SK-N-SH treated with all-trans-retinoic acid at 6 μM for 48 hours (cell line): ENCODE results near the gene WDR59.
"Not testable (repeated sequence)": the region's sequence is repeated elsewhere in the genome, so short reads cannot be mapped to it uniquely, and the experiment has no call there.

Experiments used
- ATAC-seq: fragments of 200-7000 bp; cut with Tn5 transposase; 3 replicates; pipeline ENCODE4 v1.9.1; 2020; ENCODE audit warnings: mild to moderate bottlenecking, moderate library complexity
- BACH2 ChIP-seq: fragments of 250-450 bp; sonication (Bioruptor Pico); IDR thresholded peaks from 2 replicates; pipeline ENCODE4 v1.9.0; 2021; ENCODE audit warnings: mild to moderate bottlenecking, borderline replicate concordance
- CSDC2 ChIP-seq: fragments of 250-450 bp; sonication (Bioruptor Pico); IDR thresholded peaks from 2 replicates; pipeline ENCODE4 v1.5.0; 2020; ENCODE audit warnings: mild to moderate bottlenecking, moderate library complexity
- GLIS3 ChIP-seq: fragments of 250-450 bp; sonication (Bioruptor Pico); IDR thresholded peaks from 2 replicates; pipeline ENCODE4 v1.5.0; 2020; ENCODE audit warnings: mild to moderate bottlenecking, moderate library complexity
- OSR1 ChIP-seq: fragments of 250-450 bp; sonication (Bioruptor Pico); IDR thresholded peaks from 2 replicates; pipeline ENCODE4 v1.8.0; 2022; ENCODE audit warnings: moderate library complexity, mild to moderate bottlenecking, inconsistent platforms
- PATZ1 ChIP-seq: fragments of 250-450 bp; sonication (Bioruptor Pico); IDR thresholded peaks from 2 replicates; pipeline ENCODE4 v1.8.0; 2020; ENCODE audit warnings: mild to moderate bottlenecking, moderate library complexity, borderline replicate concordance
- PPARA ChIP-seq: fragments of 250-450 bp; sonication (Bioruptor Pico); IDR thresholded peaks from 2 replicates; pipeline ENCODE4 v1.5.0; 2020; ENCODE audit warnings: mild to moderate bottlenecking, borderline replicate concordance
- RARB ChIP-seq: fragments of 250-450 bp; sonication (Bioruptor Pico); IDR thresholded peaks from 2 replicates; pipeline ENCODE4 v1.8.0; 2021; ENCODE audit warnings: mild to moderate bottlenecking, moderate library complexity
- SNAI2 ChIP-seq: fragments of 250-450 bp; sonication (Bioruptor Pico); IDR thresholded peaks from 2 replicates; pipeline ENCODE4 v1.5.0; 2020; ENCODE audit warnings: mild to moderate bottlenecking, moderate library complexity
- TCF4 ChIP-seq: fragments of 250-450 bp; sonication (Bioruptor Pico); IDR thresholded peaks from 2 replicates; pipeline ENCODE4 v1.8.0; 2021; ENCODE audit warnings: mild to moderate bottlenecking, moderate library complexity, borderline replicate concordance
- ZC3H10 ChIP-seq: fragments of 250-450 bp; sonication (Bioruptor Pico); IDR thresholded peaks from 2 replicates; pipeline ENCODE4 v1.5.1; 2021; ENCODE audit warnings: mild to moderate bottlenecking, moderate library complexity
- ZFP3 ChIP-seq: fragments of 250-450 bp; sonication (Bioruptor Pico); IDR thresholded peaks from 2 replicates; pipeline ENCODE4 v1.5.0; 2020; ENCODE audit warnings: mild to moderate bottlenecking, moderate library complexity
- ZFP30 ChIP-seq: fragments of 450-650 bp; formaldehyde crosslinking; IDR thresholded peaks from 2 replicates; pipeline ENCODE4 v1.5.0; 2022; ENCODE audit warnings: mild to moderate bottlenecking, moderate library complexity
- ZNF565 ChIP-seq: fragments of 450-650 bp; formaldehyde crosslinking; conservative IDR thresholded peaks from 2 replicates; pipeline ENCODE4 v1.5.0; 2020; ENCODE audit warnings: low read depth, mild to moderate bottlenecking, moderate library complexity
- ZNF70 ChIP-seq: fragments of 450-650 bp; formaldehyde crosslinking; IDR thresholded peaks from 2 replicates; pipeline ENCODE4 v1.5.0; 2020; ENCODE audit warnings: mild to moderate bottlenecking, moderate library complexity
- ZNF8 ChIP-seq: fragments of 450-650 bp; formaldehyde crosslinking; IDR thresholded peaks from 2 replicates; pipeline ENCODE4 v1.5.0; 2020; ENCODE audit warnings: mild to moderate bottlenecking, moderate library complexity
- TF ChIP-seq, protein P1 (sequence below): fragments of 250-450 bp; sonication (Bioruptor Pico); IDR thresholded peaks from 2 replicates; pipeline ENCODE4 v1.5.1; 2020; ENCODE audit warnings: low read depth, mild to moderate bottlenecking, moderate library complexity
- TF ChIP-seq, protein P2 (sequence below): fragments of 250-450 bp; sonication (Bioruptor Pico); IDR thresholded peaks from 2 replicates; pipeline ENCODE4 v1.8.0; 2021; ENCODE audit warnings: low read depth, mild to moderate bottlenecking, moderate library complexity, borderline replicate concordance
- TF ChIP-seq, protein P3 (sequence below): fragments of 250-450 bp; sonication (Bioruptor Pico); IDR thresholded peaks from 2 replicates; pipeline ENCODE4 v1.5.1; 2021; ENCODE audit warnings: mild to moderate bottlenecking, moderate library complexity

The WDR59 gene

GRCh38 chr16:74922150-74923138, 62.5 kb downstream of the WDR59 start:
- no peak for ATAC-seq
- TF ChIP-seq ZNF8 (CRISPR knock-in tag) = no peak
- TF ChIP-seq, protein P1, sequence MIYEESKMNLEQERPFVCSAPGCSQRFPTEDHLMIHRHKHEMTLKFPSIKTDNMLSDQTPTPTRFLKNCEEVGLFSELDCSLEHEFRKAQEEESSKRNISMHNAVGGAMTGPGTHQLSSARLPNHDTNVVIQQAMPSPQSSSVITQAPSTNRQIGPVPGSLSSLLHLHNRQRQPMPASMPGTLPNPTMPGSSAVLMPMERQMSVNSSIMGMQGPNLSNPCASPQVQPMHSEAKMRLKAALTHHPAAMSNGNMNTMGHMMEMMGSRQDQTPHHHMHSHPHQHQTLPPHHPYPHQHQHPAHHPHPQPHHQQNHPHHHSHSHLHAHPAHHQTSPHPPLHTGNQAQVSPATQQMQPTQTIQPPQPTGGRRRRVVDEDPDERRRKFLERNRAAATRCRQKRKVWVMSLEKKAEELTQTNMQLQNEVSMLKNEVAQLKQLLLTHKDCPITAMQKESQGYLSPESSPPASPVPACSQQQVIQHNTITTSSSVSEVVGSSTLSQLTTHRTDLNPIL (CRISPR knock-in tag) = no peak
- no peak for TF ChIP-seq PPARA (CRISPR knock-in tag)
- TF ChIP-seq GLIS3 (CRISPR knock-in tag) = no peak
- TF ChIP-seq ZNF565 (CRISPR knock-in tag) = no peak
- no peak for TF ChIP-seq ZFP30
- TF ChIP-seq, protein P2, sequence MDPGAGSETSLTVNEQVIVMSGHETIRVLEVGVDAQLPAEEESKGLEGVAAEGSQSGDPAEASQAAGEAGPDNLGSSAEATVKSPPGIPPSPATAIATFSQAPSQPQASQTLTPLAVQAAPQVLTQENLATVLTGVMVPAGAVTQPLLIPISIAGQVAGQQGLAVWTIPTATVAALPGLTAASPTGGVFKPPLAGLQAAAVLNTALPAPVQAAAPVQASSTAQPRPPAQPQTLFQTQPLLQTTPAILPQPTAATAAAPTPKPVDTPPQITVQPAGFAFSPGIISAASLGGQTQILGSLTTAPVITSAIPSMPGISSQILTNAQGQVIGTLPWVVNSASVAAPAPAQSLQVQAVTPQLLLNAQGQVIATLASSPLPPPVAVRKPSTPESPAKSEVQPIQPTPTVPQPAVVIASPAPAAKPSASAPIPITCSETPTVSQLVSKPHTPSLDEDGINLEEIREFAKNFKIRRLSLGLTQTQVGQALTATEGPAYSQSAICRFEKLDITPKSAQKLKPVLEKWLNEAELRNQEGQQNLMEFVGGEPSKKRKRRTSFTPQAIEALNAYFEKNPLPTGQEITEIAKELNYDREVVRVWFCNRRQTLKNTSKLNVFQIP (CRISPR knock-in tag) = no peak

GRCh38 chr16:74921051-74921450, 63.9 kb downstream of the WDR59 start:
- TF ChIP-seq PATZ1 (CRISPR knock-in tag) (no peak), OSR1 (no peak), ZFP3 (CRISPR knock-in tag) (no peak), ZC3H10 (no peak)
- no peak for ATAC-seq

DNA sequence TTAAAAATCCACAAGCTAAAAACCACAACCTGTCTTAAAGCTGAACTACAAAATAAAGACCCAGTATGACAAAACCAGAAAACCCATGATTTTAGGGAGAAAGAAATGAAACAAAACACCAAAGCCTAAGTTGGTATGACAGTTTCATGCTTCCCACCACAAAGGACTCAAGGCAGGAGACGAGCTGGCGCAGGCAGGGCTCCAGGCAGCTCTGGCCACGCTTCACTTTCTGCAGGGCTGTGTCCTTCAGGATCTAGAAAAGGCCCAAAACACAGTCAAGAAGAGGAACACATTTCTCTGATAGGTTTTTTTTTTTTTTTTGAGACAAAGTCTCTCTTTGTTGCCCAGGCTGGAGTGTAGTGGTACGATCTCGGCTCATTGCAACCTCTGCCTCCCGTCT, 75.3 kb downstream of the WDR59 start:
- no peak for ATAC-seq
- TF ChIP-seq ZNF8 (CRISPR knock-in tag) (no peak), RARB (no peak), ZC3H10 (no peak), TCF4 (no peak), BACH2 (CRISPR knock-in tag) (no peak), CSDC2 (CRISPR knock-in tag) (no peak), PPARA (CRISPR knock-in tag) (no peak), SNAI2 (CRISPR knock-in tag) (no peak), GLIS3 (CRISPR knock-in tag) (no peak), ZNF70 (CRISPR knock-in tag) (no peak), PATZ1 (CRISPR knock-in tag) (no peak)
- TF ChIP-seq, protein P3, sequence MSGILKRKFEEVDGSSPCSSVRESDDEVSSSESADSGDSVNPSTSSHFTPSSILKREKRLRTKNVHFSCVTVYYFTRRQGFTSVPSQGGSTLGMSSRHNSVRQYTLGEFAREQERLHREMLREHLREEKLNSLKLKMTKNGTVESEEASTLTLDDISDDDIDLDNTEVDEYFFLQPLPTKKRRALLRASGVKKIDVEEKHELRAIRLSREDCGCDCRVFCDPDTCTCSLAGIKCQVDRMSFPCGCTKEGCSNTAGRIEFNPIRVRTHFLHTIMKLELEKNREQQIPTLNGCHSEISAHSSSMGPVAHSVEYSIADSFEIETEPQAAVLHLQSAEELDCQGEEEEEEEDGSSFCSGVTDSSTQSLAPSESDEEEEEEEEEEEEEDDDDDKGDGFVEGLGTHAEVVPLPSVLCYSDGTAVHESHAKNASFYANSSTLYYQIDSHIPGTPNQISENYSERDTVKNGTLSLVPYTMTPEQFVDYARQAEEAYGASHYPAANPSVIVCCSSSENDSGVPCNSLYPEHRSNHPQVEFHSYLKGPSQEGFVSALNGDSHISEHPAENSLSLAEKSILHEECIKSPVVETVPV (CRISPR knock-in tag) = no peak
- TF ChIP-seq, protein P2 (CRISPR knock-in tag) = no peak
- TF ChIP-seq, protein P1 (CRISPR knock-in tag) = no peak

DNA sequence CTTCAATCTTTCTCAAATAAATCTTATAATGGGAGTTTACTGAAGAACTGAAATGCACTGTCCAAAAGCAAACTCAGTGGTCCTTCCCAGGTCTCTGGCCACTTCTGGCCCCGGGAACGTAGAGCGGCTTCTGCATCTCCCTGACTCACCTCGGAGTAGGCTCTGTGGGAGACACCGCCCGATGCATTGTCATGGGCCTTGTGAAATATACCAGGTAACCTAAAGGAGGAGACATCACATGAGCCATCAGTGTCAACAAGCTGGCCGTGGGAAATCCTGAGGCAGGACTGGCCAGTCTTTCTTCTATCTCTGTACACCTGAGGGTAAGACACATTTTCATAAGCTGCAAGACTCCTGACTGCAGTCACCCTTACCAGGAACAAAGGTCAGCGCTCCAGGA, 76.2 kb downstream of the WDR59 start:
- not testable (repeated sequence) for ATAC-seq
